ENCODE data around the gene SLC38A11. TPM values are rescaled to one million over a fixed set of nuclear protein-coding genes. Genes with fewer than 3 reads are reported as not detected.

SLC38A11 gene
- polyA plus RNA-seq, 3 donors: 0.07 TPM; not detected in 2

GRCh38 chr2:164953279-164953678 lies 2.0 kb downstream of the SLC38A11 start:
- Histone ChIP-seq H3K4me3 (replicated peaks in 1 of 3; ENCODE audit: low read depth in 2 of 3, low read length in 3 of 3) (no peak overlapping the region), H3K27me3 (ENCODE audit: control insufficient read depth in 2 of 2, insufficient read depth in 2 of 2, low read length in 2 of 2) (peaks cover 4 to 10% of the 10 kb centered on the region in 2 donors), H3K79me2 (ENCODE audit: insufficient read depth, low read length) (no peaks in the 10 kb centered on the region), H3K36me3 (replicated peaks in 1 of 2; ENCODE audit: control insufficient read depth in 1 of 2, insufficient read depth in 2 of 2, low read length in 2 of 2) (no peaks in the 10 kb centered on the region), H3K9me3 (replicated peaks in 1 of 2; ENCODE audit: control insufficient read depth in 1 of 2, insufficient read depth in 1 of 2, low read length in 2 of 2) (no peaks in the 10 kb centered on the region), H4K20me1 (ENCODE audit: insufficient read depth, low read length) (no peaks in the 10 kb centered on the region), H3K9ac (ENCODE audit: insufficient read depth, low read length, poor library complexity, severe bottlenecking) (no peak overlapping the region), H3K27ac (ENCODE audit: low read depth in 1 of 2, low read length in 2 of 2) (no peak overlapping the region), H3K4me1 (ENCODE audit: control insufficient read depth in 1 of 2, insufficient read depth in 2 of 2, low read length in 2 of 2) (peaks cover 5 to 10% of the 10 kb centered on the region in 2 donors), H3K4me2 (replicated peaks; ENCODE audit: extremely low read depth, low read length, poor library complexity, severe bottlenecking) (no peak overlapping the region), H2AFZ (ENCODE audit: insufficient read depth, low read depth, low read length, poor library complexity, severe bottlenecking) (no peak overlapping the region)
- DNase-seq: no peak
- TF ChIP-seq CTCF (IDR thresholded peaks at IDR 0.05): no peak
- Mint-ChIP-seq H3K9me3 (peaks cover 0 to 3% (median 0%) of the 10 kb centered on the region in 7 donors), H3K4me3 (no peak overlapping the region), H3K27ac (no peak overlapping the region), H3K4me1 (peaks cover 12% of the 10 kb centered on the region), H3K36me3 (no peaks in the 10 kb centered on the region), H3K27me3 (ENCODE audit: low read depth in 3 of 3) (peaks cover 15 to 21% (median 16%) of the 10 kb centered on the region in 3 donors)
- intact Hi-C loops (cut with micrococcal nuclease): no loop called here
- WGBS (ENCODE audit: insufficient coverage): no CpG with 5 or more reads among the region's 3 CpGs

GRCh38 chr2:164952057-164952702 lies 3.1 kb downstream of the SLC38A11 start:
- Histone ChIP-seq H2AFZ (ENCODE audit: insufficient read depth, low read depth, low read length, poor library complexity, severe bottlenecking) (no peak overlapping the region), H3K4me2 (replicated peaks; ENCODE audit: extremely low read depth, low read length, poor library complexity, severe bottlenecking) (no peak overlapping the region), H3K9me3 (replicated peaks in 1 of 2; ENCODE audit: control insufficient read depth in 1 of 2, insufficient read depth in 1 of 2, low read length in 2 of 2) (no peaks in the 10 kb centered on the region), H3K27ac (ENCODE audit: low read depth in 1 of 2, low read length in 2 of 2) (no peak overlapping the region), H3K79me2 (ENCODE audit: insufficient read depth, low read length) (no peaks in the 10 kb centered on the region), H3K27me3 (ENCODE audit: control insufficient read depth in 2 of 2, insufficient read depth in 2 of 2, low read length in 2 of 2) (peaks cover 4 to 10% of the 10 kb centered on the region in 2 donors), H3K4me3 (replicated peaks in 1 of 3; ENCODE audit: low read depth in 2 of 3, low read length in 3 of 3) (no peak overlapping the region), H3K36me3 (replicated peaks in 1 of 2; ENCODE audit: control insufficient read depth in 1 of 2, insufficient read depth in 2 of 2, low read length in 2 of 2) (no peaks in the 10 kb centered on the region), H3K4me1 (ENCODE audit: control insufficient read depth in 1 of 2, insufficient read depth in 2 of 2, low read length in 2 of 2) (peaks cover 5 to 11% of the 10 kb centered on the region in 2 donors), H3K9ac (ENCODE audit: insufficient read depth, low read length, poor library complexity, severe bottlenecking) (no peak overlapping the region), H4K20me1 (ENCODE audit: insufficient read depth, low read length) (no peaks in the 10 kb centered on the region)
- 78% methylated on average over 6 of the region's 8 CpGs for WGBS (ENCODE audit: insufficient coverage)
- intact Hi-C loops (cut with micrococcal nuclease): no loop called here
- H3K4me1 Mint-ChIP-seq: peaks cover 12% of the 10 kb centered on the region
- H3K27ac Mint-ChIP-seq: no peak overlapping the region
- no peak for TF ChIP-seq CTCF (IDR thresholded peaks at IDR 0.05)
- no peak for DNase-seq
- no peak overlapping the region for H3K4me3 Mint-ChIP-seq
- H3K36me3 Mint-ChIP-seq: no peaks in the 10 kb centered on the region
- H3K9me3 Mint-ChIP-seq: peaks cover 0 to 3% (median 0%) of the 10 kb centered on the region in 7 donors
- H3K27me3 Mint-ChIP-seq (ENCODE audit: low read depth in 3 of 3): peaks cover 15 to 21% (median 17%) of the 10 kb centered on the region in 3 donors
